NCI-H446 (cell line): ENCODE results near the gene ESAM.

ENCODE experiments used
- DNase-seq, 2 experiments: peaks; one replicate each; lab custom pipeline; 2025; lab: John Stamatoyannopoulos, UW

The ESAM gene

GRCh38 chr11:124732230-124732629 lies 29.9 kb downstream of the ESAM start:
- no peak for DNase-seq

GRCh38 chr11:124729571-124729970 lies 32.5 kb downstream of the ESAM start:
- no peak for DNase-seq

GRCh38 chr11:124728134-124728533 lies 34.0 kb downstream of the ESAM start:
- no peak for DNase-seq

DNA sequence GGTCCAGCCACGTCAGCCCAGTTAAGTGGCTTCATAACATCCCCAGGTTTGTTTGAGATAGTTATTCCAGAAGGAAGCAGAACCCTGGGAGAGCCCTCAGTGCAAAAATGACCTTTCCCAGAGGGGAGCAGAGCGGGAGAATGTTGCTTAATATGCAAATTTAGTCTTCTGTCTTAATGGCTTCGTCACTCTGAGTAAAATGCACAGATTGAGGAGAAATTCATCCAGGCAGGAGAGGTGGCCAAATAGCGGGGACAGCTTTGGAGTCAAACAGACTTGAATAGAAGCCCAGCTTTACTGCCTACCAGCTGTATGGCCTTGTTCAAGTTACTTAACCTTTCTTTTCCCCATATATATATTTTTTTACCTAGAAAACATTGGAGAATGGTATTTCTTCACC lies 34.6 kb downstream of the ESAM start:
- no peak for DNase-seq

DNA sequence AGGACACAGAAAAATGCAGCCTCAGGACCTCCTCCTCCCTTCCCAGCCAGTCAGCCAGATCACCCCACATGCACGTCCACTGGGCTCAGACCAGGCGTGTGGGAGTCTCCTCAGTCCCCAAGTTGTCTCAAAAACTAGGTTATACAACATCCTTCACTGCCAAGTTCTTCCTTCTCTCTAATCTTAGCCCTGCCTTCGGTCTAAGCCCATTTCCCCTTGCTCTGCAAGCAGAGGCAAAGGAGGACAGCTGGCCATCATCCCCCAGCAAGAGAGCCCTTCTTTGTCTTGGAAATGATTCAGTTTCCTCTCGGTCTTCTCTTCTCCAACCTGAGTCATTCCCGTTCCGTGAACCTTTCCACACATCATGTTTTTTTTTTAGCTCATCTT lies 36.4 kb downstream of the ESAM start:
- no peak for DNase-seq

- no peak for DNase-seq
These were observed 36.9 kb downstream of the ESAM start for GRCh38 chr11:124724979-124725718.

GRCh38 chr11:124722176-124722575 lies 39.9 kb downstream of the ESAM start:
- DNase-seq: no peak

DNA sequence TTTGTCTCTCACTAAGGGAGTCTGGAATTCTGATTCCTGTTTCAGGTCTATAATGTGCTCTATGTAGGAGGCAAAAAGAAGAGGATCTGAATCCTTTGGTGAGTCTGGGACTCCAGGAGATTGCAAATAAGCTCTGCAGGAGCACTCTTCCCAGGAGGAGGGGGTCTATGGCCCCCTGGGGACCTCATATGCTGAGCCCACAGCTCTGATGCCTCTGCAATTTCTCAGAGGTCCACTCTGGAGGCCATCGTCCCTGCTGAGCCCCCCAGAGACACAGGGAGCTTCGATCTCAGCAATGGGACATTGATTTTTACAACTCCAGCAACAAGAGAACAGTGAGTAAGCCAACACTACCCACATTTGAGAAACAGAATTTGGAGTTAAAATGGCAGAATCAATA lies 42.6 kb downstream of the ESAM start:
- no peak for DNase-seq

DNA sequence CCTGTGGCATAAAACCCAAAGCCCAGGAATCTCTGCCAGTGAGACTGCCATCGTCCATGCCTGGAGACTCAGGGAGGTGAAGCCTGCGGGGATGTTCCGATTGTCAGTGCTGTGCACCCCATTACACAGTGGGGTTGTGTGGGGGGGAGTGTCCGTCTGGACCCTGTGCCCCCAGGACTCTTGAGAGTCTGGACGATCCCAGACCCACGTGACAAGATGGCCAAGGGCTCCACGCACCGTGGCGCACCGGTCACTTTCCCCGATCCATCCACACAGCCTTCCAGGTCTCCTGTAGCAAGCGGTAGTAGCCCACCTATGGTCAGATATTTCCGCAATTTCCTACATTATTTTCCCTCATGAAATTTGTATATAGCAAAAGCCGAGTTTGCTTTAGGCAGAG lies 43.3 kb downstream of the ESAM start:
- DNase-seq: no peak

DNA sequence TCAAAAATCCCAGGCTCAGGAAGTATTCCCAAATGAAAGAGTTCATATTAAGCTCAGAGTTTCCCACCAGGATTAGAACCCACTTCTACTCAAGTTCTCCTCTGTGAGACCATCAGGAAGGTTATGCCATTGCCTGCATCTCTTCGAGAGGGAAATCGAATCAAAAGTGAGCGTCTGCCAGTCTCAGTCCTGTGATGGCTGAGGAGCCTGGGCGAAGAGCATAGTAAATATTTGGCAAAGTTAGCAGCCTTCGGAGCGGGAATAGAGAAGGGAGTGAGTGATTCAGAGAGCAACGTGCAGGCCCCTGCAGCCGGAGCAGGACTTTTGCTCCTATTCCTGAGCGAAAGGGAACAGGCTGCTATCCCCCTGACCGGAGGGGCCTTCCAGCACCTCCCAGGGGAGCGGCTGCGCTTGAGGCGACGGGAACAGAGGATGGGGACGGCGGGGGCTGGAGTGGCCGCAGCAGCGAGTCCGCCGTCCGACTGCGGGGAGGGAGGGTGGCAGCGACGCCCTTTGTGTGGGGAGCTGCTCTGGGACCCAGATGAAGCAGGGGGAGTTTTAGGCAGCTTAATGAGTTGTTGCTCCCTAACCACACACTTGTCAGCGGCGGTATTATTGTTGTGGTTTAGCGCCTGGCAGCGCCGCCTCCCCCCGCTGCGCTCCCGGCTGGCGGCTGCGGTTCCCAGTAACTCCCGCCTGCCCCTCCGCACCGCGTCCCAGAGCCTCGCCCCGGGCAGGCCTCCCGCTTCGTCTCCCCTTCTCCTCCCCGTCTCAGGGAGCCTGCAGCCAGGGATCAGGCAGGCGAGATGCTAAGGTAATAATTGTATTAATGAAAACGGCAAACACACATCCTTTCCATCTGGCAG lies 44.1 kb downstream of the ESAM start:
- DNase-seq: peak in 1 of 2 experiments; percentile 33

- DNase-seq: no peak
These were observed 44.7 kb downstream of the ESAM start for GRCh38 chr11:124717421-124717785.

GRCh38 chr11:124716591-124716990 lies 45.5 kb downstream of the ESAM start:
- no peak for DNase-seq

DNA sequence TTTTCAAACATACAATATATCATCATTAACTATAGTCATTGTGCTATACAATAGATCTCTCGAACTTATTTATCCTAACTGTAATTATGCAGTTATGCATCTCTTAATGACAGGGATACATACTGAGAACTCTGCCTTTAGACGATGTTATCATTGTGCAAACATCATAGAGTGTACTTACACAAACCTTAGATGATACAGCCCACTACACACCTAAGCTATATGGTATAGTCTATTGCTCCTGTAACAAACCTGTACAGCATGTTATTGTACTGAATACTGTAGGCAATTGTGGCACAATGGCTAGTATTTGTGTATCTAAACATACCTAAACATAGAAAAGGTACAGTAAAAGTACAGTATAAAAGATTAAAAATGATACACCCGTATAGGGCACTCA lies 49.7 kb downstream of the ESAM start:
- DNase-seq: no peak

DNA sequence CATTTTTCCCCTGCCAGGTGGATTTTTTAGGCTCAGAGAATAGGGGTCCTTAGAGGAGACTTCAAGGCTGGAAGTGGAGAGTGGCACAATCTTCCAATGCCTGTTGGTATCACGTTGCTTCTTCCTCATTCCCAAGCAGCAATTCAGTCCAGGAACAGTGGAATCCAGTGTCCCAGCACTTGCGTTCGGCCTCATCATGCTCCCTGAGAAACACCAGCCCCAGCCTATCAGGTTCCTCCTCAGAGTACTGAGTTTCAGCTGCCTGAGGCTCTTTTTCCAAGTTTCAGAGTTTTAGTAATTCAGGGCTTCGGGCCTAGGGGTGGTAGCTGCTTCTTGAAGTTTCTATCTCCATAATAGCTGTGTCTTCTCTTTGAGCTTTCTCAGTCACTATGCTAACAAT lies 54.3 kb downstream of the ESAM start:
- DNase-seq: no peak
